Measurements from ENCODE around the gene TTC39B.
A peak's percentile ranks its signal among the peaks of the same experiment; 100 is the strongest.

Gene TTC39B

GRCh38 chr9:15158064-15158463 is 149.0 kb downstream of the TTC39B start:
- DNase-seq, result no peak

- DNase-seq, result no peak
These were observed 149.6 kb downstream of the TTC39B start for GRCh38 chr9:15157381-15157780.

- no peak for DNase-seq
These were observed 150.8 kb downstream of the TTC39B start for GRCh38 chr9:15156241-15156640.

GRCh38 chr9:15155826-15156225 is 151.2 kb downstream of the TTC39B start:
- no peak for DNase-seq

GRCh38 chr9:15155323-15155722 is 151.7 kb downstream of the TTC39B start:
- no peak for DNase-seq

- no peak for DNase-seq
These were observed 152.3 kb downstream of the TTC39B start for GRCh38 chr9:15154677-15155076.

- DNase-seq, result no peak
These were observed 153.1 kb downstream of the TTC39B start for GRCh38 chr9:15153961-15154360.

- no peak for DNase-seq
These were observed 156.1 kb downstream of the TTC39B start for GRCh38 chr9:15150939-15151338.

- DNase-seq, result no peak
These were observed 157.6 kb downstream of the TTC39B start for GRCh38 chr9:15149450-15149849.

GRCh38 chr9:15146268-15146700 is 160.7 kb downstream of the TTC39B start:
- DNase-seq, result no peak

GRCh38 chr9:15144622-15145061 is 162.4 kb downstream of the TTC39B start:
- DNase-seq, result no peak

GRCh38 chr9:15142878-15143534 is 164.0 kb downstream of the TTC39B start:
- peak; percentile 50 for DNase-seq

GRCh38 chr9:15140051-15140450 is 167.0 kb downstream of the TTC39B start:
- no peak for DNase-seq

- DNase-seq, result no peak
These were observed 167.5 kb downstream of the TTC39B start for GRCh38 chr9:15139469-15139868.

GRCh38 chr9:15138357-15138686 is 168.7 kb downstream of the TTC39B start:
- DNase-seq, result no peak

GRCh38 chr9:15137658-15138356 is 169.2 kb downstream of the TTC39B start:
- DNase-seq, result no peak

GRCh38 chr9:15137089-15137488 is 169.9 kb downstream of the TTC39B start:
- no peak for DNase-seq

- peak; percentile 16 for DNase-seq
These were observed 170.4 kb downstream of the TTC39B start for GRCh38 chr9:15136646-15137045.

GRCh38 chr9:15135164-15135792 is 171.7 kb downstream of the TTC39B start:
- peak; percentile 66 for DNase-seq

GRCh38 chr9:15133488-15133887 is 173.5 kb downstream of the TTC39B start:
- no peak for DNase-seq

GRCh38 chr9:15132091-15132490 is 174.9 kb downstream of the TTC39B start:
- no peak for DNase-seq

GRCh38 chr9:15131094-15131493 is 175.9 kb downstream of the TTC39B start:
- no peak for DNase-seq

GRCh38 chr9:15127831-15128230 is 179.2 kb downstream of the TTC39B start:
- DNase-seq, result no peak

- no peak for DNase-seq
These were observed 185.4 kb downstream of the TTC39B start for GRCh38 chr9:15121630-15122029.

All from activated CD4-positive, alpha-beta T cell treated with anti-CD3 and anti-CD28 coated beads, Interleukin-2, Interleukin-6, amounts not matched to agents 100 ng/mL and 50 ng/mL, durations not matched to agents 16 hours and 8 hours (primary cell).